Peyer's patch (tissue), 4 donors: ENCODE measurements around the gene IL31.

ENCODE experiments used
- POLR2A ChIP-seq, 2 donors: fragments of 450-650 bp; IDR thresholded peaks; one replicate each; pipeline ENCODE4 v1.5.1; 2017; ENCODE audit warnings: antibody characterized with exemption in 2 of 2, mild to moderate bottlenecking in 2 of 2, moderate library complexity in 2 of 2
- TF ChIP-seq, protein P1 (sequence below), 6 experiments: fragments of 450-650 bp in 4 of 6; fragments of 200-600 bp in 2 of 6; sonication (generic) in 1 of 6; IDR thresholded peaks; one replicate each; pipeline ENCODE4 v1.5.1; 2017 to 2019; ENCODE audit warnings: antibody characterized with exemption in 6 of 6, mild to moderate bottlenecking in 3 of 6, moderate library complexity in 1 of 6

DNA sequence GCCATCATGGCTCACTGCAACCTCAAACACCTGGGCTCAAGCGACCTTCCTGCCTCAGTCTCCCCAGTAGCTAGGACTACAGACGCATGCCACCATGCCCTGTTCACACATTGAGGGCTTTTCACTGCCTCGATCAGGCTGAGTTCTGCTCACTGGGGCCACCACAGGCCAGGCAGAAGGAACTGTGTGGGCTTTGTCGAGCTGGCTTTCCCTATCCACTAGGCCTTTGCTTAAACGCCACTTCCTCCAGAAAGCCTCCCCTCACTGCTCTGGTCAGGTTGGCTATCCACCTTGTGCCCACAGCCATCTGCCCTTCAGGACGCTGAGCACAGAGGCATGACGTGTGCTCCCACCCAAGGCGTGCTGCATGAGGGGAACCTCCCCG is 50.3 kb downstream of the IL31 start:
- TF ChIP-seq, protein P1, sequence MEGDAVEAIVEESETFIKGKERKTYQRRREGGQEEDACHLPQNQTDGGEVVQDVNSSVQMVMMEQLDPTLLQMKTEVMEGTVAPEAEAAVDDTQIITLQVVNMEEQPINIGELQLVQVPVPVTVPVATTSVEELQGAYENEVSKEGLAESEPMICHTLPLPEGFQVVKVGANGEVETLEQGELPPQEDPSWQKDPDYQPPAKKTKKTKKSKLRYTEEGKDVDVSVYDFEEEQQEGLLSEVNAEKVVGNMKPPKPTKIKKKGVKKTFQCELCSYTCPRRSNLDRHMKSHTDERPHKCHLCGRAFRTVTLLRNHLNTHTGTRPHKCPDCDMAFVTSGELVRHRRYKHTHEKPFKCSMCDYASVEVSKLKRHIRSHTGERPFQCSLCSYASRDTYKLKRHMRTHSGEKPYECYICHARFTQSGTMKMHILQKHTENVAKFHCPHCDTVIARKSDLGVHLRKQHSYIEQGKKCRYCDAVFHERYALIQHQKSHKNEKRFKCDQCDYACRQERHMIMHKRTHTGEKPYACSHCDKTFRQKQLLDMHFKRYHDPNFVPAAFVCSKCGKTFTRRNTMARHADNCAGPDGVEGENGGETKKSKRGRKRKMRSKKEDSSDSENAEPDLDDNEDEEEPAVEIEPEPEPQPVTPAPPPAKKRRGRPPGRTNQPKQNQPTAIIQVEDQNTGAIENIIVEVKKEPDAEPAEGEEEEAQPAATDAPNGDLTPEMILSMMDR (IDR thresholded peaks at IDR 0.05), result no peak
- no peak for TF ChIP-seq POLR2A (IDR thresholded peaks at IDR 0.05)
